Activated T-cell treated with anti-CD3 and anti-CD28 coated beads, Interleukin-2, amount 50 U/mL, for 24 hours (primary cell): Measurements from ENCODE around the gene TRIM37.
A peak's percentile ranks its signal among the peaks of the same experiment; 100 is the strongest.

ENCODE experiments used
- DNase-seq: peaks from one replicate; pipeline ENCODE4 v3.0.0-alpha.2; 2020
- H3K27ac Mint-ChIP-seq: 2 replicates; pipeline ENCODE4 v1.8.0; 2020; ENCODE audit warnings: mild to moderate bottlenecking, mixed read lengths
- H3K27me3 Mint-ChIP-seq: 2 replicates; pipeline ENCODE4 v1.8.0; 2020; ENCODE audit warnings: mixed read lengths
- H3K36me3 Mint-ChIP-seq: 2 replicates; pipeline ENCODE4 v1.8.0; 2020; ENCODE audit warnings: low read depth, mixed read lengths
- H3K4me1 Mint-ChIP-seq: 2 replicates; pipeline ENCODE4 v1.8.0; 2020; ENCODE audit warnings: low read depth, mixed read lengths
- H3K4me3 Mint-ChIP-seq: 2 replicates; pipeline ENCODE4 v1.8.0; 2020; ENCODE audit warnings: mild to moderate bottlenecking, moderate library complexity, mixed read lengths
- H3K9me3 Mint-ChIP-seq: 2 replicates; pipeline ENCODE4 v1.8.0; 2020; ENCODE audit warnings: mixed read lengths

Gene TRIM37

DNA sequence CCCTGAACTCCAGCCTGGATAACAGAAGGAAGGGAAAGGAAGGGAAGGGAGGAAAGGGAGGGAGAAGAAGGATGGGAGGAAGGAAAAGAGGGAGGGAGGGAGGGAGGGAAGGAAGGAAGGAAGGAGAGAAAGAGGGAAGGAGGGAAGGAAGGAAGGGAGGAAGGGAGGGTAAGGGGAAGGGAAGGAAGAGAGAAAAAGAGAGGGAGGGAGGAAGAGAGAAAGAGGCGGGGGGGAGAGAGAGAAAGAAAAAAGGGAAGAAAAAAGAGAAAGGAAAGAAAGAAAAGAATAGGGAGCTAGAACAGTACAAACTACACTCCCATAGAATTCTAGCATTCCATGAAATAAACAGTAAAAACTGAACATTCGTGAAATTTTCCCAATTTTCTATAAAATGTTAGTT lies 23.1 kb upstream of the TRIM37 start:
- Mint-ChIP-seq H3K27ac (no peak overlapping the region), H3K4me1 (peaks cover 12% of the 10 kb centered on the region), H3K4me3 (no peak overlapping the region), H3K36me3 (peaks cover 40% of the 10 kb centered on the region), H3K27me3 (no peaks in the 10 kb centered on the region), H3K9me3 (no peaks in the 10 kb centered on the region)
- no peak for DNase-seq

DNA sequence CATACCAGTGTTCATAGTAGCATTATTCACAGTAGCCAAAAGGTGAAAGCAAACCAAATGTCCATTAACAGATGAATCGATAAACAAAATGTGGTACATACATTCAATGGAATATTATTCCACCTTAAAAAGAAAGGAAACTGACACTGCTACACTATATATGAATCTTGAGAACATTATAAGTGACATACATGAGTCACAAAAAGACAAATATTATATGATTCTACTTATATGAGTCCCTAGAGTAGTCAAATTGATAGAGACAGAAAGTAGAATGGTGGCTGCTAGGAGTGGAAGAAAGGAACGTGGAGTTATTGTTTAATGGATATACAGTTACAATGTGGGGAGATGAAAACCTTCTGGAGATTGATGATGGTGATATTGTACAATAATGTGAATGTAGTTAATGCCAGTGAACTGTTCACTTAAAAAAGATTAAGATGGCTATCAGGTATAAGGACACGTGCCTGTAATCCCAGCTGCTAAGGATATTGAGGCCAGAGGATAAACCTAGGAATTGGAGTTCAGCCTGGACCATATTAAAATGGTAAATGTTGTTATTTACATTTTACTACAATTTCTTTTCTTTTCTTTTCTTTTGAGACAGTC lies 20.2 kb upstream of the TRIM37 start:
- Mint-ChIP-seq H3K4me3 (no peak overlapping the region), H3K27me3 (no peaks in the 10 kb centered on the region), H3K4me1 (peaks cover 10% of the 10 kb centered on the region), H3K27ac (peak overlapping the region; percentile 16), H3K9me3 (no peaks in the 10 kb centered on the region), H3K36me3 (peaks cover 56% of the 10 kb centered on the region)
- DNase-seq, result no peak

DNA sequence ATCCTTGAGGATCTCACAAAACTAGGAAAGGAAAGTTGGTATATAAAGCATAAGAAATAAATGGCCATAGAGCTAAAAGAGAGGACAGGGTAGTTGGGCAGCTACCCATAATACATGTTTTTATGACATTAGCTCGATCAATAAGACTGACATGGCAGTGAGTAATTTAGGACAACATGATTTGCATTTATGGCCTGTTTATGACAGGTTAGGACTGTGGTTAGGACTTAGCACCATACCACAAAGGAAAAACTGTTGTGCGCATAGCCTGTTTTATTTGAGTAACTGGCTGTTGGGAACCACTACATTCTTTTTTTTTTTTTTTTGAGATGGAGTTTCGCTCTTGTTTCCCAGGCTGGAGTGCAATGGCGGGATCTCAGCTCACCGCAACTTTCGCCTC lies 18.0 kb upstream of the TRIM37 start:
- peaks cover 9% of the 10 kb centered on the region for H3K4me1 Mint-ChIP-seq
- peaks cover 64% of the 10 kb centered on the region for H3K36me3 Mint-ChIP-seq
- H3K27ac Mint-ChIP-seq, result no peak overlapping the region
- no peak for DNase-seq
- no peaks in the 10 kb centered on the region for H3K9me3 Mint-ChIP-seq
- no peaks in the 10 kb centered on the region for H3K27me3 Mint-ChIP-seq
- no peak overlapping the region for H3K4me3 Mint-ChIP-seq

DNA sequence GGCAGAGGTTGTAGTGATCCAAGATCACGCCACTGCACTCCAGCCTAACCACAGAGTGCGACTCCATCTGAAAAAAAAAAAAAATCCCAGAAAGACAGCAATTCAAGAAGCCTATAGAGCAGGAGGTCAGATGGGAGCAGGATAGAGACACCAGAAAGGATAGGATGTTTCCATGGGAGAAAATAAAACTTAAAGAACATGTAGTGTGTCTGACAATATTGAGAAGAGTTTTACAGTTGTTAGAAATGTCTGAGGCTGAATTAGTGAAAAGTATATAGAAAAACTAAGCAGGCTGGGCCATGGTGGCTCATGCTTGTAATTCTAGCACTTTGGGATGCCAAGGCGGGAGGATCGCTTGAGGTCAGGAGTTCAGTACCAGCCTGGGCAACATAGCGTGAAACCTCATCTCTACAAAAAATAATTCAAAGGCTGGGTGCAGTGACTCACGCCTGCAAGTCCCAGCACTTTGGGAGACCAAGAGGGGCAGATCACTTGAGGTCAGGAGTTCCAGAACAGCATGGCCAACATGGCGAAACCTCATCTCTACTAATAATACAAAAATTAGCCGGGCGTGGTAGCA lies 15.3 kb upstream of the TRIM37 start:
- no peak for DNase-seq
- no peaks in the 10 kb centered on the region for H3K9me3 Mint-ChIP-seq
- H3K4me1 Mint-ChIP-seq, result peaks cover 7% of the 10 kb centered on the region
- peaks cover 64% of the 10 kb centered on the region for H3K36me3 Mint-ChIP-seq
- no peak overlapping the region for H3K4me3 Mint-ChIP-seq
- H3K27me3 Mint-ChIP-seq, result no peaks in the 10 kb centered on the region
- H3K27ac Mint-ChIP-seq, result no peak overlapping the region

DNA sequence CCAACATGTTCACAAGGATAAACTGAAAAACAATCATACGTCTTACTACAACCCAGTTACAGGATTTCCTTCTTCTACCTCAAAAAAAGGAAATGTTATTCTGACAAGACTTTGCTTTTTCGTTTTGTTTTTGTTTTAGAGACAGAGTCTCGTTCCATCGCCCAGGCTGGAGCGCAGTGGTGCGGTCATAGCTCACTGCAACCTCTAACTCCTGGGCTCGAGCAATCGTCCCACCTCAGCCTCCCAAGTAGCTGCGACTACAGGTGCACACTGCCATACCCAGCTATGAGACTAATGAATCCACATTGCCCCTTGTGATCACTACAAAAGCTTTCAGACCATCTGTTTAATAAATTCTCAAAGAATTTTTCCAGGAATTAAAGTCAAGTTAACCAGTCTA lies 8.8 kb upstream of the TRIM37 start:
- H3K27me3 Mint-ChIP-seq, result no peaks in the 10 kb centered on the region
- H3K4me1 Mint-ChIP-seq, result peaks cover 4% of the 10 kb centered on the region
- no peaks in the 10 kb centered on the region for H3K9me3 Mint-ChIP-seq
- no peak overlapping the region for H3K27ac Mint-ChIP-seq
- no peak overlapping the region for H3K4me3 Mint-ChIP-seq
- DNase-seq, result no peak
- peaks cover 61% of the 10 kb centered on the region for H3K36me3 Mint-ChIP-seq

DNA sequence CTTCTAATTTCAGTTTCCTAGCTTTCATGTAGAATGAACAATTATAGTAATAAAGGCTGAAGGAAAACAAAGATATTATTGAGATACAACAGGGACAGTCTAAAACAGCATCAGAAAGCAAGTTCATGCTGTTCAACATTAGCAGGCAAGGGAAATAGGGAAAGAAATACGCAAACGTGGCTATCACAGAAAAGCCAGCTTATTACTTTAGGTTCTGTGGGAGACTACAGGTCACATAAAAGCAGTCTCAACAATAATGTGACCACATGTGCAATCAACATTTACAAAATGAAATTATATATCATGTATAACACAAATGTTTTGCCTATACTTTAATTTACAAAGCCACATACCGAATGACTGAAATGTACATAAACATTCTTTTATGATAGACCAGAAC lies 4.9 kb upstream of the TRIM37 start:
- Mint-ChIP-seq H3K9me3 (no peaks in the 10 kb centered on the region), H3K27me3 (no peaks in the 10 kb centered on the region), H3K36me3 (peaks cover 60% of the 10 kb centered on the region), H3K27ac (peak overlapping the region; percentile 19), H3K4me1 (peaks cover 26% of the 10 kb centered on the region), H3K4me3 (no peak overlapping the region)
- no peak for DNase-seq

DNA sequence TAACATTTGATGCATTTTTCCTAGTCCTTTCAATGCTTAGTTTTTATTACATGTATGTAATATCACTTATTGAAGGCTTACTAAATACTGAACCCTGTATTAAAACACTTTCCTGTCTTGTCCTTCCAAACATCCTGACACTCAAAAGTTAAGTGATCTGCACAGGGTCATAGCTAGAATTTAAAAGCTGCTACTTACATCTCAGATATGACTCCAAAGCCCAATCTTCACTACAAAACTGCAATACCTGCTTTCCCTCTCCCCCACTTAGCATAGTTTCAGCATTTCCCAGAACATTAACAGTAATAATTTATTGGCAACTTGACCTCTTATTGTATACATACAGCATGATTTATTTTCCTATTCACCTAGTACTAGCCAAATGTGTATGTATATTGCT lies 4.3 kb upstream of the TRIM37 start:
- H3K27ac Mint-ChIP-seq, result peak overlapping the region; percentile 27

DNA sequence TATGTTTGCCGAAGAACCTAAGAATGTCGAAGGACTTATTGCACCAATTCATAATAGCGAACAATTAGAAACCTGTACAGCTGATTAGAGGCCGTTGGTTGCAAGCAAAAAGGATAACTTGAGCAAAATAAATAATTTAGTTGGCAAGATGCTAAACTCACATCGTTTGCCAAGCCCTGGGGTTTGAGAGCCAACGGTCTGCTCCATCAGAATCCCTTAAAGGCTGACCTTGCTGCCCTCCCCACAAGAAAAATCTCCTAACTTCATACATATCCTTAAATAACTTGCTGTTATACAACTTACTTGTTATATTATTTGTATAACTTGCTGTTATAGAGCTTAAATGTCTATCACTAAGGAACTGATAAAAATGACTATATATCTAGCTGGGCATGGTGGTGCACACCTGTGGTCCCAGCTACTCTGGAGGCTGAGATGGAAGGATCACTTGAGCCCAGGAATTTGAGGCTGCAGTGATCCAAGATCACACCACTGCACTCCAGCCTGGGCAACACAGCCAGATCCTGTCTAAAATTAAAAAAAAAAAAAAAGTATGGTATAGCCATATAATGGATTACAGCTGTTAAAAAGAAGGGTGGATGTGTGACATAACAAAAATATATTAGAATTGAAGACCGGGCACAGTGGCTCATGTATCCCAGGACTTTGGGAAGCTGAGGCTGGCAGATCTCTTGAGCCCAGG lies 1.9 kb upstream of the TRIM37 start:
- H3K4me1 Mint-ChIP-seq, result peaks cover 45% of the 10 kb centered on the region
- no peaks in the 10 kb centered on the region for H3K9me3 Mint-ChIP-seq
- no peak for DNase-seq
- no peak overlapping the region for H3K27ac Mint-ChIP-seq
- H3K4me3 Mint-ChIP-seq, result peak overlapping the region; percentile 98
- H3K36me3 Mint-ChIP-seq, result peaks cover 62% of the 10 kb centered on the region
- H3K27me3 Mint-ChIP-seq, result no peaks in the 10 kb centered on the region

More for the DNA sequence above, 4.3 kb upstream of the TRIM37 start:
- Mint-ChIP-seq H3K27me3 (no peaks in the 10 kb centered on the region), H3K36me3 (peaks cover 63% of the 10 kb centered on the region), H3K4me3 (no peak overlapping the region), H3K9me3 (no peaks in the 10 kb centered on the region), H3K4me1 (peaks cover 26% of the 10 kb centered on the region)
- no peak for DNase-seq

DNA sequence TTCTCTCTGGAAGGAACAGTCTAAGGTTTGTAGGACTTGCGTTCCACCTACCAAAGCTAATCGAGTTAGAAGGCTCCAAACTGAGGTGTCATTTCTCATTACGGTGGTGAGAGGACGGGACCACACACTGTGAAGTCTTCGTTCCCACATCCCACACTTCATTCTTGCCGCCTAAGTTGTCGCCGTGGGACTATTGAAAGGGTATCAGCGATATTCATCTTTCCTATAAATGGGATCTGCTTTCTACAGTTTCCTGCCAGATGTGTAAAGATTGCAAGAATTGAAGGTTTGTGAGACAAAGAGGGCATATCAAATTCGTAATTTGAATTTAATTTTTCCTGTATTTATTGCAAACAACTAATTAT lies 608 bp upstream of the TRIM37 start:
- H3K4me1 Mint-ChIP-seq, result peaks cover 52% of the 10 kb centered on the region
- DNase-seq, result no peak
- no peaks in the 10 kb centered on the region for H3K9me3 Mint-ChIP-seq
- H3K4me3 Mint-ChIP-seq, result peak overlapping the region; percentile 98
- peak overlapping the region; percentile 96 for H3K27ac Mint-ChIP-seq
- H3K36me3 Mint-ChIP-seq, result peaks cover 73% of the 10 kb centered on the region
- H3K27me3 Mint-ChIP-seq, result no peaks in the 10 kb centered on the region

DNA sequence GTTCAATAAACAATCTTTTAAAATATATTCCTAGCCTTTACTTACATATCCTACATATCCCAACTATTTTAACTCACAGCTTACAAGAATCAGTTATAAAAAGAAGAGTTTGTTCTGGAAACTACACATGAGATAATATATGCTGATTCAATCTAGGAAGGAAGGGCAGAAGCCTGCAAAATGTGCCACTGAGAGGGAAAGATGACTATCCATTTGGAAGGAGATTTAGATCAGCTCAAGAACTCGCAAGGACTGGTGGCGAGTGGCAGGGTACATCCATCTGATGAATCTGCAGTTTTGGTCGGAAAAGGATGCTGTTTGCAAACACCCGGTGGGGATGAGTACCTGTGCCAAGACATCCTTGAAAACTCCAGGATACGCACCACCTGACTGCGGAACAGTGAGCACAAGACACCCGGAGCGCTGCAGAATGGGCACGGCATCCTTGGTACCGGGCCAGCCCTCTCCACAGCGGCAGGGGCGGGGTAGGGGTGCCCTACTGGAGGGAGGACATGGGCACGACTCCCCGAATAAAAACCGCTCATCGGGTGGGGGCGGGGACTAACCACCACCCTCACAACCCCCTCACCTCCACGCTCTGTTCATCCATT lies 723 bp downstream of the TRIM37 start:
- Mint-ChIP-seq H3K27me3 (no peaks in the 10 kb centered on the region), H3K9me3 (no peaks in the 10 kb centered on the region), H3K4me3 (peak overlapping the region; percentile 98), H3K4me1 (peaks cover 56% of the 10 kb centered on the region), H3K36me3 (peaks cover 70% of the 10 kb centered on the region), H3K27ac (peak overlapping the region; percentile 96)
- peak; percentile 78 for DNase-seq

DNA sequence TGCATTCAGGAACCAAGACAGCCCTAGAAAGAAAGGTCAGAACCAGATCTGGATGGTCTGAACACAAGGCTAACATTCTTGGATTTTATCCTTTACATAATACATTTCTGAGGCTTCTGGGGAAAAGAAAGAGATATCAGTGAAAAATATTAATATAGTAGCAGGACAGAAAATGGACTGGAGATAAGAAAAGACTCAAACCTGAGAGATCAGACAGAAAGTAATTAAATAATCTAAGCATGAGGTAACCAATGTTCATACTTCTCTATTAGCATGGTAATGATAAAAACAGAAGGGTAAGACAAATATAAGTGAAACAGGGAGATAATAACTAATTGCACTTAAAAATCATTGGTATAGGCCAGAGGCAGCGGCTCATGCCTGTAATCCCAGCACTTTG lies 5.5 kb downstream of the TRIM37 start:
- no peaks in the 10 kb centered on the region for H3K9me3 Mint-ChIP-seq
- no peak overlapping the region for H3K4me3 Mint-ChIP-seq
- H3K36me3 Mint-ChIP-seq, result peaks cover 82% of the 10 kb centered on the region
- peak overlapping the region; percentile 38 for H3K27ac Mint-ChIP-seq
- peaks cover 57% of the 10 kb centered on the region for H3K4me1 Mint-ChIP-seq
- H3K27me3 Mint-ChIP-seq, result no peaks in the 10 kb centered on the region
- no peak for DNase-seq

DNA sequence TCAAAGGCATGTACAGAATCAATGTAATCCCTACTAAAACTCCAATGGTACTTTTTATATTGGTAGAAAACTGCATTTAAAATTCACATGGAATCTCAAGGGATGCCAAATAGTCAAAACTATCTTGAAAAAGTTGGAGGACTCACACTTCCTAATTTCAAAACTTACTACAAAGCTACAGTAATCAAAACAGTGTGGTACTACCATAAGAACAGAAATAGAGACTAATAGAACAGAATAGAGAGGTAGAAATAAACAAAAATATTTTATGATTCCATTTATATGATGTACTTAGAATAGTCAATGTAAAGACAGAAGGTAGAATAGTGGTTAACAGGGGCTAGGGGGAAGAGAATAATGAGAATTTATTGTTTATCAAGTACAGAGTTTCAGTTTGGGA lies 8.8 kb downstream of the TRIM37 start:
- Mint-ChIP-seq H3K27me3 (no peaks in the 10 kb centered on the region), H3K27ac (no peak overlapping the region), H3K36me3 (peaks cover 75% of the 10 kb centered on the region), H3K4me3 (no peak overlapping the region), H3K4me1 (peaks cover 45% of the 10 kb centered on the region), H3K9me3 (no peaks in the 10 kb centered on the region)
- no peak for DNase-seq

DNA sequence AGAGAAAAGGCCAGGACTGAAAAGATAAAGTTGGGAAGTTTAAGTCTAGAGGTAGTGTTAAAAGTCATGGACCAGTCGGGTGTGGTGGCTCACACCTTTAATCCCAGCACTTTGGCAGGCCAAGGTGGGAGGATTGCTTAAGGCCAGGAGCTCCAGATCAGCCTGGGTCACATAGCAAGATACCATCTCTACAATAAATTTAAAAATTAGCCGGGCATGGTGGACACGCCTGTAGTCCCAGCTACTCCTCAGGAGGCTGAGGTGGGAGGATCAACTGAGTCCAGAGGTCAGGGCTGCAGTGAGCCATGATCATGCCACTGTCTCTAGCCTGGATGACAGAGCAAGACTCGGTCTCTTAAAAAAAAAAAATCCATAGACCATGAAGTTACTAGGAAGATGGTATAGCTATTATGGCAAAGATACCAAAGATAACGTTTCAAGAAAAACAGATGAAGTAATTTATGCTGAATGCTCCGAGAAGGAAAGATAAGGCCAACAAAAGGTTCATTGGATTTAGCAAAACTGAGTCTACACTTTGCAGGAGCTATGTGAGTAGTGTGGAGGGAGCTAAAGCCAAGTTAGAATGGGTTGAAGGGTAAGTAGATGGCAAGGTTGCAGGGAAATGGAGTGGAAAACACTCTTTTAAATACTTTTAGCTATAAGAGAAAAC lies 11.7 kb downstream of the TRIM37 start:
- no peak overlapping the region for H3K4me3 Mint-ChIP-seq
- DNase-seq, result no peak
- H3K36me3 Mint-ChIP-seq, result peaks cover 64% of the 10 kb centered on the region
- H3K9me3 Mint-ChIP-seq, result no peaks in the 10 kb centered on the region
- peaks cover 28% of the 10 kb centered on the region for H3K4me1 Mint-ChIP-seq
- no peaks in the 10 kb centered on the region for H3K27me3 Mint-ChIP-seq
- peak overlapping the region; percentile 23 for H3K27ac Mint-ChIP-seq

DNA sequence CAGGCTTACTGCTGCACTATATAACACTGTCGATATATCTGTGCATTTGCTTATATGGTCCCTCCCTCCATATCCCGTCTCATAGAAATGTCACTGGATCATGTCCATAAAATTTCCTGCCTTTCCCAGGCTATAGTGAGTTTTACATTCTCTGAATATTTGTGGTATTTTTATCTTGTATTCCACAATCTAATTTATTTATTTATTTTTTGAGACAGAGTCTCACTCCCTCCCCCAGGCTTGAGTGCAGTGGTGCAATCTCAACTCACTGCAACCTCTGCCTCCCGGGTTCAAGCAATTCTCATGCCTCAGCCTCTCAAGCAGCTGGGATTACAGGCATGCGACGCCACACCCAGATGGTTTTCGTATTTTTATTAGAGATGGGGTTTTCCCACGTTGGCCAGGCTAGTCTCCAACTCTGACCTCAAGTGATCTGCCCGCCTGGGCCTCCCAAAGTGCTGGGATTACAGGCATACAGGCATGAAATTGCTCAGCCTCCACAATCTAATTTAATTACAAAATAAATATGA lies 12.9 kb downstream of the TRIM37 start:
- no peaks in the 10 kb centered on the region for H3K27me3 Mint-ChIP-seq
- no peaks in the 10 kb centered on the region for H3K9me3 Mint-ChIP-seq
- H3K27ac Mint-ChIP-seq, result no peak overlapping the region
- no peak overlapping the region for H3K4me3 Mint-ChIP-seq
- peaks cover 63% of the 10 kb centered on the region for H3K36me3 Mint-ChIP-seq
- no peak for DNase-seq
- peaks cover 26% of the 10 kb centered on the region for H3K4me1 Mint-ChIP-seq
